H1 (cell line): ENCODE results near the gene LRBA. TPM values are rescaled to one million over a fixed set of nuclear protein-coding genes. Genes with fewer than 3 reads are reported as not detected.

ENCODE experiments used
- MAX ChIP-seq: IDR thresholded peaks from 2 replicates; pipeline ENCODE4 v1.6.1; 2012; ENCODE audit warnings: inconsistent platforms
- NANOG ChIP-seq: IDR thresholded peaks from 2 replicates; pipeline ENCODE4 v1.6.1; 2011; ENCODE audit warnings: low read length, low read depth, mild to moderate bottlenecking, inconsistent platforms; ENCODE audit not compliant: insufficient read depth, poor library complexity, severe bottlenecking
- SIRT6 ChIP-seq: IDR thresholded peaks from one replicate; pipeline ENCODE4 v1.7.1; 2012; ENCODE audit warnings: low read length, inconsistent platforms
- polyA plus RNA-seq, 7 experiments: library from polyadenylated mRNA; depleted of rRNA in 3 of 7; stranded (reverse) in 5 of 7; unstranded in 2 of 7; fragments of >200 nt in 5 of 7; fragments of 200-250 nt in 2 of 7; gene quantifications; 1 replicate in 5 of 7; 2 replicates in 1 of 7; 4 replicates in 1 of 7; pipeline versions ENCODE4 v1.2.1 to v1.2.3, GENCODE V29; 2011 to 2013; ENCODE audit warnings: missing spikeins in 2 of 7, mixed read lengths in 2 of 7
- total RNA-seq: library from RNA; stranded (reverse); fragmentation: NEBNext Ultra II Directional; extraction: Animal tissue kit (Norgen Biotek cat#: 25700); gene quantifications from 2 replicates; pipeline ENCODE4 v1.2.1, GENCODE V29; 2021

LRBA gene
- total and polyA plus RNA-seq, 2 of the 8 experiments (the other 6 are each of a cell fraction or from before 2014, with no cell fraction given) = 54.6 to 83.2 TPM

DNA sequence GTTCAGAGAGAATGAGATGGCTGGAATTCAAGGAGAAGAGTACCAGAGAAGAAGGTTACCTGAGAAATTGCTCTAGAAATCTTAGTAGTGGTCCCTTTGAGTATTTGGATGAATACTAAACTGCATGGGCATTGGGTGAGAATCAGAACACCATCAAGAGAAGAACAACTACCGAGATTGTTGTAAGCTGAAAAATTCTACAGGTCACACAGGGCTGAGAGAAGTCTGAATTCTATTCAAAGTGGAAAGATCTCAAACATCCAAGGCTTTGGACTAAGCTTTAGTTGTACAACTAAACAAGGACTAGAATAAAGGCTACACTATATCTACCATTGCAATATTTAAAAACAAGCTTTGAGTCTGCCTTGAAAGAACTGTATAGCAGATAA is 40.8 kb downstream of the LRBA start (continued):
- TF ChIP-seq SIRT6 (no peak), MAX (no peak), NANOG (no peak)
